ENCODE results near the gene PPP2R2B.

DNA sequence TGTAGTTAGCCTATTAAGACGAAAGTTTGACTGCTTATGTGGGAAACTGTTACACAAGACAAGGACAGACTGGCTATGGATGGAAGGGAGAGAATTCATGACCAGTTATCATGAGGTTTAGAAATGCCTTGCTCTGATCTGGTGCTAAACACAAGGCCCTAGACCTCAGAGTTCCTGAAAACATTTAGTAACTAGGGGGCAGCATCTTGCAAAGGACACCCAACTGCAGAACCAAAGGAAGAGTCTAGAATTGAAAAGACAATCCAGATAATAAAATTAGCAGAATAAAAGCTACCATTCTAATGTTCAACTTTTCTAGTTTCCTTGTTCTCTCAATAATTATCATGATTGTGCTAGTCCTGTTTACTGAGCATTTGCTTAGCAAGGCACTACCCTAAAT lies 232.1 kb downstream of the PPP2R2B start:
- TF ChIP-seq, protein P1, sequence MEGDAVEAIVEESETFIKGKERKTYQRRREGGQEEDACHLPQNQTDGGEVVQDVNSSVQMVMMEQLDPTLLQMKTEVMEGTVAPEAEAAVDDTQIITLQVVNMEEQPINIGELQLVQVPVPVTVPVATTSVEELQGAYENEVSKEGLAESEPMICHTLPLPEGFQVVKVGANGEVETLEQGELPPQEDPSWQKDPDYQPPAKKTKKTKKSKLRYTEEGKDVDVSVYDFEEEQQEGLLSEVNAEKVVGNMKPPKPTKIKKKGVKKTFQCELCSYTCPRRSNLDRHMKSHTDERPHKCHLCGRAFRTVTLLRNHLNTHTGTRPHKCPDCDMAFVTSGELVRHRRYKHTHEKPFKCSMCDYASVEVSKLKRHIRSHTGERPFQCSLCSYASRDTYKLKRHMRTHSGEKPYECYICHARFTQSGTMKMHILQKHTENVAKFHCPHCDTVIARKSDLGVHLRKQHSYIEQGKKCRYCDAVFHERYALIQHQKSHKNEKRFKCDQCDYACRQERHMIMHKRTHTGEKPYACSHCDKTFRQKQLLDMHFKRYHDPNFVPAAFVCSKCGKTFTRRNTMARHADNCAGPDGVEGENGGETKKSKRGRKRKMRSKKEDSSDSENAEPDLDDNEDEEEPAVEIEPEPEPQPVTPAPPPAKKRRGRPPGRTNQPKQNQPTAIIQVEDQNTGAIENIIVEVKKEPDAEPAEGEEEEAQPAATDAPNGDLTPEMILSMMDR (IDR thresholded peaks at IDR 0.05): no peak
- no peak for TF ChIP-seq POLR2A (IDR thresholded peaks at IDR 0.05)

Data from heart left ventricle (tissue), 13 donors.